GM13977 (cell line): ENCODE results near the gene PAQR7.

Experiments
- DNase-seq: peaks from one replicate; pipeline ENCODE4 v3.0.0; 2012; ENCODE audit warnings: low spot score
- in situ Hi-C: fragments of 300-500 bp; cut with MboI; formaldehyde crosslinking; loops from one replicate; pipeline ENCODE4 v1.12.0; 2022; ENCODE audit warnings: low sequenced_read_pairs, low pct_unique_long_range_greater_than_20kb, mixed read lengths, inconsistent platforms; ENCODE audit not compliant: unreplicated experiment
- TF ChIP-seq, protein P1 (sequence below): IDR thresholded peaks from 2 replicates; pipeline ENCODE4 v1.5.1; 2012; ENCODE audit warnings: mild to moderate bottlenecking, control low read depth; ENCODE audit not compliant: insufficient read depth; ENCODE audit errors: extremely low read depth, missing control alignments

The PAQR7 gene

DNA sequence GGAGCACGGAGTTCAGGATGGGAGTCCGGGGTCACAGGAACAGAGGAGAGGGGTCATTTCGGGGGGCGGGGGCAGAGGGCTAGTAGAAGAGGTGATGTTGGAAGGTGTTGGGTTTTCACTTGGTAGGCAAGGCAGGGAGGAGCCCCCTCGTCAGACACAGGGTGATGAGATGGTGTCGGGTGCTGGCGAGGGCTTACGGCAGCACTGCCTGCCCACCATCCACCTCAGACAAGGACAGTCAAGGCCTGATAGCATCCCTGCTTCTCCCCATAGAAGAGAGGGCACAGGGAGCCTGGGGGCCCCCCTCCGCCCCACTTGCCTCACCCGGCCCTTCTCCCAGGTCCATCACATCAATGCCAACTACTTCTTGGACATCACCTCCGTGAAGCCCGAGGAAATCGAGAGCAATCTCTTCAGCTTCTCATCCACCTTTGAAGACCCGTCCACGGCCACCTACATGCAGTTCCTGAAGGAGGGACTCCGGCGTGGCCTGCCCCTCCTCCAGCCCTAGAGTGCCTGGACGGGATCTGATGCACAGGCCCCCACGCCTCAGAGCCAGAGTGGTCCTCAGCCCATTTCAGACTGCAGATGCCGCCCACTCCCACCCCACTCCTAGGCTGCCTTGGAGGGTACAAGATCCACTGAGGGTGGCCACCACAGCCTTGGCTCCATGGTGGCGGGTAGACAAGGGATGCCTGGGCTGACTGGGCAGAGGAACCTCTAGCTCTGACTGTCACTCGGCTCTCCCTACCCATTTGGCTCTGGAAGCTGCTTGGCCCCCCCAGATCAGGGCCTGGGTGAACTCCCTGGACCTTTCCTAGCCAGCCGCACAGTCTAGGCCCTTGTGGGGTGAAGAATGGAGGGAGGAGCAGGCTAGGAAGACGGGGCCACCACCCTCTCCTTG, 60.0 kb downstream of the PAQR7 start:
- no peak for DNase-seq
- TF ChIP-seq, protein P1, sequence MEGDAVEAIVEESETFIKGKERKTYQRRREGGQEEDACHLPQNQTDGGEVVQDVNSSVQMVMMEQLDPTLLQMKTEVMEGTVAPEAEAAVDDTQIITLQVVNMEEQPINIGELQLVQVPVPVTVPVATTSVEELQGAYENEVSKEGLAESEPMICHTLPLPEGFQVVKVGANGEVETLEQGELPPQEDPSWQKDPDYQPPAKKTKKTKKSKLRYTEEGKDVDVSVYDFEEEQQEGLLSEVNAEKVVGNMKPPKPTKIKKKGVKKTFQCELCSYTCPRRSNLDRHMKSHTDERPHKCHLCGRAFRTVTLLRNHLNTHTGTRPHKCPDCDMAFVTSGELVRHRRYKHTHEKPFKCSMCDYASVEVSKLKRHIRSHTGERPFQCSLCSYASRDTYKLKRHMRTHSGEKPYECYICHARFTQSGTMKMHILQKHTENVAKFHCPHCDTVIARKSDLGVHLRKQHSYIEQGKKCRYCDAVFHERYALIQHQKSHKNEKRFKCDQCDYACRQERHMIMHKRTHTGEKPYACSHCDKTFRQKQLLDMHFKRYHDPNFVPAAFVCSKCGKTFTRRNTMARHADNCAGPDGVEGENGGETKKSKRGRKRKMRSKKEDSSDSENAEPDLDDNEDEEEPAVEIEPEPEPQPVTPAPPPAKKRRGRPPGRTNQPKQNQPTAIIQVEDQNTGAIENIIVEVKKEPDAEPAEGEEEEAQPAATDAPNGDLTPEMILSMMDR: no peak
- in situ Hi-C loops: no loop called here

DNA sequence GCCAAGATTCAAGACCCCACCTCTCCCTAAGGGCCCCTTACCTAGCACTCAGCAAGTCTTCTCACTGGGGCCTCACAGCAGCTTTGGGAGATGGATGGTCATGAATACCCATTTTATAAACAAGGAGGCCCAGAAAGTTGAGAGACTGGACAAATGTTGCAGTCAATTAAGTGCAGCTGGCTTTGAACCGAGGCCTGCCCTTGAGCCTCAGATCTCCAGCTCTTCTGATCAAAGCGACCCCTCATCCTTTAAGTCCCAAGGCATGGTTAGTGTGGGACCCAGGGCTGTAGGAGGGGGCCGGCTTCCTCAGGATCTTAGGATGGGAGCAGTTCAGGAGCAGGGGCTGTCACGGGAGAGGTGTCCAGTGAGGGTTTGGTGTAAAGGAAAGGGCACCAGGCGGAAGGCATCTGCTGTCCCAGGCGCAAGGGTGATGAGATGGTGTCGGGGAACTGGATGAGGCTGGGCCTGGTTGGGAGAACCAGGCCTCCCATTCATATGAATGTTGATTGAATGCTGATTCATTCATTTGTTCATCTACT, 60.9 kb downstream of the PAQR7 start:
- in situ Hi-C loops: no loop called here

DNA sequence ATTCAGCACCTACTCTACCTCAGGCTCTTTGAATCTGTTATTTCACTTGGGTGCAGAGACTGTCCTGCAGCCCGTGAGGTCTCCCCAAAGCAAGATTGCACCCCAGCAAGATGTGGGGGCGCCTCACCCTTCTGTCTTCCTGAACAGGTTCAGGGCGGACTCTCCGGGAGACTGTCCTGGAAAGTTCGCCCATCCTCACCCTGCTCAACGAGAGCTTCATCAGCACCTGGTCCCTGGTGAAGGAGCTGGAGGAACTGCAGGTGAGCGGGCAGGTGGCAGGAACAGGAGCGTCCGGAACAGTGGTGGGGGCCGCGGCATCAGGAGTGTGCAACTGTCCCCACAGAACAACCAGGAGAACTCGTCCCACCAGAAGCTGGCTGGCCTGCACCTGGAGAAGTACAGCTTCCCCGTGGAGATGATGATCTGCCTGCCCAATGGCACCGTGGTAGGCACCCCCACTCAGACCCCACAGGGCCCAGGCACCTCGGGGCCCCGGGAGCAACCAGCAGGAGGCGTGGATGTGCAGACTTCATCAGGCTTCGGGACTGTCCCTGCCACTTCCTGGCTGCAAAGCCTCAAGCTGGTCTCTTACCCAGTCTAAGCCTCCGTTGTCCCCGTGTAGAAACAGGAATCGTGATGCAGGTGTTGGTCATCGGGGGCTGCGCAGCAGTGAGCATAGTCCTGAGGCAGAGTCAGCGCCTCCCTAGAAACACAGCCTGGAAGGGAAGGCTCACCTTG, 61.6 kb downstream of the PAQR7 start:
- TF ChIP-seq, protein P1: peak; percentile 40
- no peak for DNase-seq
- in situ Hi-C loops: no loop called here

More for the DNA sequence above, 60.9 kb downstream of the PAQR7 start:
- DNase-seq: no peak
- TF ChIP-seq, protein P1: no peak

DNA sequence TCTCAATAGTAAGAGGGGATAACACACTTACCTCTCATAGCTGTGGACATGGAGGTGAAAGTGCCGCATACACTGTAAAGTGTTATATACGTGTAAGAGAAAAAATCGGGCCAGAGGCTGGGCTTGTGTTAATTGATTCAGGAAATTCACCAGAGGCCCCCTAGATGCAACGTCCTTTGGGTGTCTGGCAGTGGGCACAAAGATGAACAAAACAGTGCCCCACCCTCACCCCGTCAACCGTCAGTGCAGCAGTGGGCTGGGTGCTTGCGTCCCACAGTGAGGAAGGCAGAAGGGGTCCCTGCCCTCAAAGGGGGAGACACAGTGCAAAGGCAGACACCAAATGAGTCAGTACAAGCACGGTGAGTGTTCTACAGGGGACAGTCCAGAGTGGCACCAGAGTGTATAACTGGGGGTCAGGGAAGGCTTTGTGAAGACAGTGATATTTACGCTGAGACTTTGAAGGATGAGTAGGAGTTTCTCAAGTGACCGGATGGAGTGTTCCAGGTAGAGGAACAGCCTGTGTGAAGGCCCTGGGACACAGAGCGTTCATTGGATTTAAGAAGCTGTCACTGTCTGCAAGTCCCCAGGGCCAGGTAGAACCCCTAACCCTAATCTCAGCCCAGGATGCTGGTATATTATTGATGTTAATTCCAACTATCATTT, 62.3 kb downstream of the PAQR7 start:
- TF ChIP-seq, protein P1: no peak
- in situ Hi-C loops: no loop called here
- DNase-seq: no peak
